HG03103 (cell line): Measurements from ENCODE around the gene TMEM256.

Source experiments
- ATAC-seq: cut with Tn5 transposase; IDR thresholded peaks from one replicate; pipeline ENCODE4 v1.9.1; 2021; ENCODE audit warnings: low read depth; ENCODE audit not compliant: unreplicated experiment

The TMEM256 gene

DNA sequence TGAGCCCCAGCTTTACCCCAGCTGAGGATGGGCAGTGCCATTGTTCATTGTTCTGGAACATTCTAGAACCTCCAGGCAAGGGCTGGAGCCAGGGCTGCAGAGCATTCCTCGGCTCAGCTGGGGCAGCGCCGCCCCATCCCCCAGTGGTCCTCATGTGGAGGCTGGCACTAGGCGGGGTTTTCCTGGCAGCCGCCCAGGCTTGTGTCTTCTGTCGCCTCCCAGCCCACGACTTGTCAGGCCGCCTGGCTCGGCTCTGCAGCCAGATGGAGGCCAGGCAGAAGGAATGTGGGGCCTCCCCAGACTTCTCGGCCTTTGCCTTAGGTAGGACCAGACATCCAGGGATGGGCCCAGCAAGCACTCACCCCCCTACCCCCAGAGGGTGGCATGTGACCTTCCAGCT is 48.8 kb downstream of the TMEM256 start, which contains the start of gene TMEM95:
Gene TMEM95, plus strand, starts transcription at position 104 of the 400 bp plus-strand sequence. Its CDS starts 49 bp downstream, at position 153.
- no peak for ATAC-seq

DNA sequence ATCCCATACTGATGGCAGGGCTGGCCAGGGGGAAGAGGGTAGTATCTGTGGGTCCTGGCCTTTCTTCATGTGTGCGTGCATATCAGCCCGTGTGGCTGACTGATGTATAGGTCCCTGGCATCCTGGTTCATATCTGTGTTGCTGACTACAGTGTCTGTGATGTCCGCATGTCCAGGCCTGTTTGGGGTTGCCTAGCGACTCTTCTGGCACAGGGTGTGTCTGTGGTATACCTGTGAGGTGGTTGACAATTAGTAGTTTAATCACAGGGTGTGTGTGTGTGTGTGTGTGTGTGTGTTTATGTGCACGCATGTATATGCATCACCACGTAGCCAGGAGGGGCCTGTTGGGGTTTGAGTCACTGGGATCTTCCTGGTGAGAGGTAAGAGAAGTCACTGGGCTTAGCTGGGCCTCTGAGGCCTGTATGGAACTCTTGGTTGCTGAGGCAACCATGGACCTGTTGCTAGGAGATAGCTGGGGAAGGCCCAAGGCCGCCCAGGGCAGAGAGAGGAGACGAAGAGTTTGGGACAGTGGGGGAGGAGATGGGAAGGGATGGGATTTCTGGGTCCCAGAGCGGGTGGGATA is 49.5 kb downstream of the TMEM256 start:
- no peak for ATAC-seq
